Adrenal gland (tissue), 5 donors: ENCODE data around the gene MAPT.

Source experiments
- CTCF ChIP-seq, 6 experiments: fragments of 450-650 bp in 4 of 6; fragments of 200-600 bp in 2 of 6; sonication (generic) in 1 of 6; IDR thresholded peaks; 1 replicate in 5 of 6; 2 replicates in 1 of 6; pipeline versions ENCODE4 v1.5.1 to v1.8.0; 2016 to 2021; ENCODE audit warnings: antibody characterized with exemption in 6 of 6, mild to moderate bottlenecking in 2 of 6, moderate library complexity in 1 of 6
- POLR2A ChIP-seq, 2 donors: fragments of 450-650 bp; IDR thresholded peaks; one replicate each; pipeline ENCODE4 v1.6.1; 2017; ENCODE audit warnings: antibody characterized with exemption in 2 of 2, mild to moderate bottlenecking in 2 of 2, moderate library complexity in 1 of 2
- donor health status: DM: no; HTN: no; CAD: no.

- TF ChIP-seq CTCF (IDR thresholded peaks at IDR 0.05), result no peak
- TF ChIP-seq POLR2A (IDR thresholded peaks at IDR 0.05), result no peak
Measured at GRCh38 chr17:45973946-45974859, 79.8 kb downstream of the MAPT start.
